ENCODE data around the gene DYNC1LI2.

- no peak for TF ChIP-seq POLR2A (IDR thresholded peaks at IDR 0.05)
- TF ChIP-seq, protein P1, sequence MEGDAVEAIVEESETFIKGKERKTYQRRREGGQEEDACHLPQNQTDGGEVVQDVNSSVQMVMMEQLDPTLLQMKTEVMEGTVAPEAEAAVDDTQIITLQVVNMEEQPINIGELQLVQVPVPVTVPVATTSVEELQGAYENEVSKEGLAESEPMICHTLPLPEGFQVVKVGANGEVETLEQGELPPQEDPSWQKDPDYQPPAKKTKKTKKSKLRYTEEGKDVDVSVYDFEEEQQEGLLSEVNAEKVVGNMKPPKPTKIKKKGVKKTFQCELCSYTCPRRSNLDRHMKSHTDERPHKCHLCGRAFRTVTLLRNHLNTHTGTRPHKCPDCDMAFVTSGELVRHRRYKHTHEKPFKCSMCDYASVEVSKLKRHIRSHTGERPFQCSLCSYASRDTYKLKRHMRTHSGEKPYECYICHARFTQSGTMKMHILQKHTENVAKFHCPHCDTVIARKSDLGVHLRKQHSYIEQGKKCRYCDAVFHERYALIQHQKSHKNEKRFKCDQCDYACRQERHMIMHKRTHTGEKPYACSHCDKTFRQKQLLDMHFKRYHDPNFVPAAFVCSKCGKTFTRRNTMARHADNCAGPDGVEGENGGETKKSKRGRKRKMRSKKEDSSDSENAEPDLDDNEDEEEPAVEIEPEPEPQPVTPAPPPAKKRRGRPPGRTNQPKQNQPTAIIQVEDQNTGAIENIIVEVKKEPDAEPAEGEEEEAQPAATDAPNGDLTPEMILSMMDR (IDR thresholded peaks at IDR 0.05), result no peak
Observed at GRCh38 chr16:66677179-66677578, 74.2 kb downstream of the DYNC1LI2 start.
